ENCODE results near the gene COX8C. TPM values are rescaled to one million over a fixed set of nuclear protein-coding genes. Genes with fewer than 3 reads are reported as not detected.
"Not testable (repeated sequence)": the region's sequence is repeated elsewhere in the genome, so short reads cannot be mapped to it uniquely, and the experiment has no call there.

The COX8C gene
- total RNA-seq, 2 donors from 2014 or later, result not detected

GRCh38 chr14:93343797-93344196 lies 3.2 kb upstream of the COX8C start:
- no peak overlapping the region for H3K27ac ChIP-seq
- no peak for TF ChIP-seq CTCF (IDR thresholded peaks at IDR 0.05)

GRCh38 chr14:93347850-93348249 lies 868 bp downstream of the COX8C start:
- no peak for TF ChIP-seq CTCF (IDR thresholded peaks at IDR 0.05)
- Histone ChIP-seq H3K4me3 (no peak overlapping the region), H3K4me1 (ENCODE audit: control insufficient read depth in 1 of 2, low read depth in 2 of 2) (no peaks in the 10 kb centered on the region), H3K36me3 (no peaks in the 10 kb centered on the region), H3K9me3 (no peaks in the 10 kb centered on the region), H3K27ac (no peak overlapping the region), H3K27me3 (replicated peaks; ENCODE audit: insufficient read depth) (no peaks in the 10 kb centered on the region)
- no peak for ATAC-seq (ENCODE audit: insufficient number of reproducible peaks, low FRiP score, low read depth)
- no peak for DNase-seq (ENCODE audit: low spot score)

More at GRCh38 chr14:93343797-93344196, 3.2 kb upstream of the COX8C start:
- H3K4me1 ChIP-seq (ENCODE audit: control insufficient read depth in 1 of 2, low read depth in 2 of 2), result no peaks in the 10 kb centered on the region
- no peaks in the 10 kb centered on the region for H3K36me3 ChIP-seq
- H3K4me3 ChIP-seq, result no peak overlapping the region
- no peak for DNase-seq (ENCODE audit: low spot score)
- no peak for ATAC-seq (ENCODE audit: insufficient number of reproducible peaks, low FRiP score, low read depth)
- H3K9me3 ChIP-seq, result no peaks in the 10 kb centered on the region
- no peaks in the 10 kb centered on the region for H3K27me3 ChIP-seq (replicated peaks; ENCODE audit: insufficient read depth)

DNA sequence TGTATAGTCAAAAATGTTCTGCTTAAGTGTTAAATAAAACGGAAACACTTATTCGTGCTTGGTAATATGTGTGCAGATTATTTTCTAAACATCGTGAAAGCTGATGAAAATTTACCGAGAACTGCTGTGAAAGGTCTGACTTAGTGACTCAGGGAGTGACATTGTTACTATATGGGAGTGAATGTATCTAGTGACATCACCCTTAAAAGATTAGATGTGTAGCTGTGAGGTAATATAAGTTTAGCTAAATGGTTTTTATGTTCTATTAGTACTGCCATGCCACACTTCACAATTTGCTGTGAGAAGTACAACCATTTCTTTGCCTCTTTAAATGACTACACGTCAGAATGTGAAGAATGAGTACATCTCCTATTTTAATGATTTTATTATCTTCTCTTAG lies 1.3 kb downstream of the COX8C start:
- no peak for ATAC-seq (ENCODE audit: insufficient number of reproducible peaks, low FRiP score, low read depth)
- H3K4me3 ChIP-seq, result no peak overlapping the region
- no peak overlapping the region for H3K27ac ChIP-seq
- no peaks in the 10 kb centered on the region for H3K4me1 ChIP-seq (ENCODE audit: control insufficient read depth in 1 of 2, low read depth in 2 of 2)
- TF ChIP-seq CTCF (IDR thresholded peaks at IDR 0.05), result no peak
- no peak for DNase-seq (ENCODE audit: low spot score)
- H3K9me3 ChIP-seq, result no peaks in the 10 kb centered on the region
- H3K27me3 ChIP-seq (replicated peaks; ENCODE audit: insufficient read depth), result no peaks in the 10 kb centered on the region
- H3K36me3 ChIP-seq, result no peaks in the 10 kb centered on the region

DNA sequence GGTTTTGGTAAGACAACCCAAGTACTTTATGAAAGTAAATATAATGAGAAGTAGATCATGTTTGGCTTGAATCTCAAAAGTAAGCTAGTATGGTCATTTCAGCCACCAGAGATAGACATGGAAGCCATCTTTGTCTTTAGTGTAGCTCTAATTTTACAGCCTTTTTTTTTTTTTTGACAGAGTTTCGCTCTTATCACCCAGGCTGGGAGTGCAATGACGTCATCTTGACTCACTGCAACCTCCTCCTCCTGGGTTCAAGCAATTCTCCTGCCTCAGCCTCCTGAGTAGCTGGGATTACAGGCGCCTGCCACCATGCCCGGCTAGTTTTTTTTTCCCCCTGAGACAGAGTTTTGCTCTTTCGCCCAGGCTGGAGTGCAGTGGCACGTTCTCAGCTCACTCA lies 7.9 kb downstream of the COX8C start:
- ATAC-seq (ENCODE audit: insufficient number of reproducible peaks, low FRiP score, low read depth); DNase-seq (ENCODE audit: low spot score); H3K9me3 ChIP-seq; H3K4me3 ChIP-seq; H3K36me3 ChIP-seq; H3K4me1 ChIP-seq (ENCODE audit: control insufficient read depth in 1 of 2, low read depth in 2 of 2); H3K27me3 ChIP-seq (replicated peaks; ENCODE audit: insufficient read depth); H3K27ac ChIP-seq: not testable (repeated sequence)

GRCh38 chr14:93368996-93369712 lies 22.2 kb downstream of the COX8C start:
- Histone ChIP-seq H3K36me3 (no peaks in the 10 kb centered on the region), H3K4me3 (no peak overlapping the region)

More at GRCh38 chr14:93368996-93369712, 22.2 kb downstream of the COX8C start:
- no peaks in the 10 kb centered on the region for H3K27me3 ChIP-seq (replicated peaks; ENCODE audit: insufficient read depth)
- ATAC-seq (ENCODE audit: insufficient number of reproducible peaks, low FRiP score, low read depth) (no peak), DNase-seq (ENCODE audit: low spot score) (no peak)
- TF ChIP-seq CTCF (IDR thresholded peaks at IDR 0.05), result no peak
- H3K9me3 ChIP-seq, result peaks cover 8% of the 10 kb centered on the region
- no peaks in the 10 kb centered on the region for H3K4me1 ChIP-seq (ENCODE audit: control insufficient read depth in 1 of 2, low read depth in 2 of 2)
- no peak overlapping the region for H3K27ac ChIP-seq

All from thoracic aorta (tissue), 2 donors.